ENCODE data around the gene ZBTB17.

DNA sequence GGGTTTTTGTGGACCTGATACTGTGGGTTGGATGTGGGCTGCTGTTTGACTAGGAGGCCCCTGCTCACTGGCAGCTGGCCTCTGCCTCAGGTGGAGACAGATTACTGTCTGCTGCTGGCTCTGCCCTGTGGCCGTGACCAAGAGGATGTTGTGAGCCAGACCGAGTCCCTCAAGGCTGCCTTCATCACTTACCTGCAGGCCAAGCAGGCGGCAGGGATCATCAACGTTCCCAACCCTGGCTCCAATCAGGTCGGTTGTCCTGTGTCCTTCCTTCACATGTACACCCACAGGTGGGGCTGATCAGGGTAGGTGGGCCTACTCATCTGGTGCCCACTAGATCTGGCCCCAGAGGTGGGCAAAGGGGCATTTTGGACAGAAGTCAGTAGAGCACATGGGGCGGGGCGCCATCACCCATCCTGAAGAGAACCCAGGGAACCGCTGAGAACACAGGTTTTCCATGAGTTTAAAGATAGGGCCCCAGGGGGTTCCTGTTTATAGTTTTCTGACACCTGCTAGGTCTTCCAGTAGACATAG, 37.2 kb downstream of the ZBTB17 start:
- TF ChIP-seq YY1 (IDR thresholded peaks at IDR 0.05; ENCODE audit: insufficient read depth, insufficient read length): no peak
- TF ChIP-seq ZNF274 (IDR thresholded peaks at IDR 0.05; ENCODE audit: low read depth, low read length): no peak

Measured in NT2/D1 (cell line).